HG03575 (cell line): ENCODE data around the gene MAML2.

Experiments used
- ATAC-seq: cut with Tn5 transposase; IDR thresholded peaks from one replicate; pipeline ENCODE4 v1.9.1; 2021; ENCODE audit not compliant: unreplicated experiment, insufficient number of reproducible peaks, low FRiP score; ENCODE audit errors: extremely low read depth

The MAML2 gene

DNA sequence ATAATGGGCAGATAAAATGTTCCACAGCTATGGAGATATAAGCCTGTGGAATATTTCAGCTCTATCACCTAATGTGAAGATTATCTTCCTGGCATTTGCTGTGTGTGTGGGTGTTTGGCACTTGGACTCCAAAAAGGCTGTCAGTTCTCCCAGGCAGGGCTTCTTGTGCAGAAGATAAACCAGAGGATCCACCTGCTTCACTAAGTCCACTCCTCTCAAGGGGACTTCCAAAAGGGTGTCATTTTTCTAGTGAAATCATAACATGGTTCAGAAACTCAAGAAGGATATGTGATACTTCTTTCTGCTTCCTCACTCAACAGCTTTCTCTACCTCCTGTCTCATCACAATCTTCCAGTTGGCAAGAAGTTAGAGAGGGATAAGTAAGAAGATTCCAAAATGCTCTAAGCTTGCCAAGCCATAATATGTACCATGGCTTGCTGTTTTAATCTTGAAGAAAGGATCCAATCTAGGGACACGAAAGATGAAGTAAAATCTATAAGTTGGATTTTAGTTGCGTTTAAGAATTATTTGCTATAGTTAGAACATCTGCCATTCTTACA, 212.9 kb downstream of the MAML2 start:
- no peak for ATAC-seq

DNA sequence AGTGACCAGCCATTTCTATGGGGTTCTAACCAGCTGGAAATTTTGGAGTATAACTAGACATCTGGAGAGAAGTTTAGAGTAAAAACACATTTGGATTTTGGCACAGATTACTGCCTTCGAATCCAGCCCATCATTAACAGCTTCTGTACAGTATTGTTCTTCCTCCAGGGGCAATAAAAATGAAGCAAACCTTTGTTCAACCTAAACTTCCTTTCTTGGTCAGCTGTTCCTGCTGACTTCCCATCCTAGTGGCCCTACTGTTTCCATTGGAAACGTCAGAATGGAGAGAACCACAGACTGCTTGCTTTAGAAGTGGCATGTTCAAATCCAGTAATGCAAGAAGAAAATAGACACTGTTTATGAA, 215.4 kb downstream of the MAML2 start:
- no peak for ATAC-seq

DNA sequence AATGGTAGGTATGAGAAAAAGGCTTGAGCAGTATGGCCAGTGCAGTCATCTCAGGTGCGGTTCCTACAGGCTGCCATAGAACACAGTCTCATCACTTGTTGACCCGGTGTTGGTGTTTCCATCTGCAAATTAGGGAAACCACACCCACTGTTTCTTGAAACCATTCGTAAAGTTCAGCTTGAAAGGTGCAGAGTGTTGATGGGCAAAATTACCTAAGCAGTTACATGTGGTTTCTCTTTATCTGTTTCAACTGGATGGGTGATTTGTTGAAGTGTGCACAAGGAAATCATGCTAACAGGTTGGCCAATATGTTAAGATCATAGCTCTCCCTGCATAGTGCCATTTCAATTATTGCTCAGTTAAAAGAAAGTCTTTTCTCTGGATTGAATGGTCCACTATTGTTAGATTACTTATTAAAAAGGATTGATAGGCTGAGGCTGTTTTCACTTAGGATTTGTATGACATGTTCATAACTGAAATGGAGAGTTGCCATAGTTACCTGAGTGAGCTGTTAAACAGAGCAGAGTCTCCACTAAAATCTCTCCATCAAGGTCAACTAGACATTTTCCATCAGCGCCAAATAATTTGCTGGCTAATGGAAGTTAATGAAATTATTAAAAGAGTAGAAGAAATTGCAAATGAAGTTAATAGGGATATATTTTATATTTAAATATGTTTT, 215.9 kb downstream of the MAML2 start:
- no peak for ATAC-seq

DNA sequence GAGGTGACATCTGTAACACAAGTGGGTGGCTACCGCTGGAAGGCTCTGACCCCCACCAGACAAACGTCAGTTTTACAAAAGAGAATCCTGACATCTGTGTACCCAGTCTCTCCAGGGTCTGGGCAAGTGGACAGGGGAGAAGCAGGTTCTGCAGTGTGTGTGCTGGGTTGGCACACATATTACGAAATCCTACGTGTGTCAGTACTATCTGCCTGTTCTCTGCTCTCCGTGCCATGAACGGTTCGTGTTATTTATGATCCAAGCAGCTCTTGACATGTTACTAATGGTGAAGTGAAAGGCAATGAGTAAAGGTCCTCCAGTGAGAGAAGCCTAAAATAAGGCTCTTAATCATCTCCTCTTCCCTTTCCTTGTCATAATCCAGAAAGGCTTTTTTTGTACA, 217.6 kb downstream of the MAML2 start:
- no peak for ATAC-seq

DNA sequence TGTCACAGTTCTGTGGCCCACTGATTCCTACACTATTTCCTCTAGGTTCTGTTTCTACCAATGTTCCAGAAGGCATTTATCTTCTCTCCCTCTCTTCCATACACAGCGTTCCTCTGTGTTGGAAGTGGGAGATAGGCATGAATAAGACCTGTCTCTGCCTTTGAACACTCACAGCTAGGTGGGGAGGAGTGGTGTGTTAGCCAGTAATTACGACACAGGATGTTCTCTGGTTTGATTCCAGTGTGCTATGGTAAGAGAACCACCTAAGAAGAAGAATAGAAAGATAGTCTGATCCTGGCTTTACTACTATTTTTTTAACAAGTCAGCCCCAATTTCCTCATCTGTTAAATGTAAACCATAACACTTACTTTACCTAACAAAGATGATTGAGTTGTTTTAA, 218.8 kb downstream of the MAML2 start:
- no peak for ATAC-seq

DNA sequence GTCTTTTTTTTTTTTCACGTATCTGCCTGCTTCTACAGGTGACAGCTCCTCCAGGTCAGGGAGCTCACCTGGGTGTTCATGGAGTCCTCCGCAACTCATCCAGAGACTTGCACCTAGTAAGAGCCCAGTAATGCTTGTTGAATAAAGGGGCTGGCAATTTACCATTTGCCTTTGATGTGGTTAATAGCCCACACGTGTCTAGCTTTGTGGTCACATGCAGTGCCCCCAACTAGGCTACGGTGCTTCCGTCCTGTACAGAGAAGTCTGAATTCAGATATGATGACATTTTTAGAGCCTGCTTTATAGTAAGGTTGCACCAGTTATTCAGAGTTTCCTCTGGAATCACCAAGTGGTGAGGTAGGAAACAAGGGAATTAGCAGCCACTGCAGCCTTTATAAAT, 219.7 kb downstream of the MAML2 start:
- no peak for ATAC-seq

DNA sequence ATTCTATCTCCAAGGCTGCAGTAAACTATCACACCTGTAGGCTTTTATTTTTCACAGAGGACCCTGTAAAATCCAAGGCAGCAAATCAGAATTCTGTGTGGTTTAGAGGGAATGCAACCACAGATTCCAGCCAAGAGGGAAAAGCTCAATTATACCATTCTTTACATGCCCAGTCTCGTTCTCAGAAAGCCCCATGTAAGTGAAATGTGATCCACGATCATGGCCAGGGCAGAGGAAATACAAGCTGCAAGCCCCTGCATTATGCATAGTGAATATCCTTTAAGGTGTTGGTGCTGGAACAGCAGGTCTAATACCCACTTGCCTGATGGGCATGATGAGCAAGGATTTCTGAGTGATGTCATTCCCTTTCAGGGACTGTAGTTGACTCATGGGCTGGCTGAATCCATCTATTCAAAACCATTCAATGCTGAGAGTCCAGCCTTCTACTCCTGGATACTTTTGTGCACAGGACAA, 220.4 kb downstream of the MAML2 start:
- no peak for ATAC-seq

DNA sequence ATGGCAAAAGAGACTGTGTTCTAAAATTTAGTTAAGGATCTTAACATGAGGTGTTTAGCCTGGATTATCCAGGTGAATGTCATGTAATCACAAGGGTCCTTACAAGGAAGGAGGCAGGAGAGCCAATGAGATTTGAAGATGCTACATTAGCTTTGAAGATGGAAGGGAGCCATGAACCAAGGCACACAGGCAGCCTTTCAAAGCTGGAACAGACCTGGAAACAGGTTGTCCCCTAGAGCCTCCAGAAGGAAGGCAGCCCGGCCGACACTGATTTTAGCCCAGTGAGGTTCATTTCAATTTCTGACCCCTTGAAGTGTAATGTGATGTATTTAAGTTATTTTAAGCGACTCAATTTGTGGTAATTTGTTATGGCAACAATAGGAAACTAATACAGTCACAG, 223.8 kb downstream of the MAML2 start:
- no peak for ATAC-seq

DNA sequence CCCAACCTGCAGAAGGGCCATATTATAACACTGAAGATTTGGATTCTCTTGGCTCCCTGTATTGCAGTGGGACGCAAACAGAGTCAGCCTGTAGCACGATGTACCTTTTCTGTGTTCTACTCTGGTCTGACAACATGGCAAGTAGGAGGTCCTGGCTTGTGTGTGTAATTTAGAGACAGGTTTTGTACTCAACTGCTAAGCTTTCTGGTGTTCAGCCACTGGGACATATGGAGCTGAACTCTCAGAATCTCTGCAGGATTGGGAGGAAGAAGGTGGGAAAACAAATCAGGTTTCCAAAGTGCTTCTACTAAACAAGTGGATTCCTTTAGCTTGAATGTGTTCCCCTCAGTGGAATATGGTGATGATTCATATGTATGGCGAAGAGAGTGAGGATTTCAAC, 226.6 kb downstream of the MAML2 start:
- ATAC-seq: no peak

DNA sequence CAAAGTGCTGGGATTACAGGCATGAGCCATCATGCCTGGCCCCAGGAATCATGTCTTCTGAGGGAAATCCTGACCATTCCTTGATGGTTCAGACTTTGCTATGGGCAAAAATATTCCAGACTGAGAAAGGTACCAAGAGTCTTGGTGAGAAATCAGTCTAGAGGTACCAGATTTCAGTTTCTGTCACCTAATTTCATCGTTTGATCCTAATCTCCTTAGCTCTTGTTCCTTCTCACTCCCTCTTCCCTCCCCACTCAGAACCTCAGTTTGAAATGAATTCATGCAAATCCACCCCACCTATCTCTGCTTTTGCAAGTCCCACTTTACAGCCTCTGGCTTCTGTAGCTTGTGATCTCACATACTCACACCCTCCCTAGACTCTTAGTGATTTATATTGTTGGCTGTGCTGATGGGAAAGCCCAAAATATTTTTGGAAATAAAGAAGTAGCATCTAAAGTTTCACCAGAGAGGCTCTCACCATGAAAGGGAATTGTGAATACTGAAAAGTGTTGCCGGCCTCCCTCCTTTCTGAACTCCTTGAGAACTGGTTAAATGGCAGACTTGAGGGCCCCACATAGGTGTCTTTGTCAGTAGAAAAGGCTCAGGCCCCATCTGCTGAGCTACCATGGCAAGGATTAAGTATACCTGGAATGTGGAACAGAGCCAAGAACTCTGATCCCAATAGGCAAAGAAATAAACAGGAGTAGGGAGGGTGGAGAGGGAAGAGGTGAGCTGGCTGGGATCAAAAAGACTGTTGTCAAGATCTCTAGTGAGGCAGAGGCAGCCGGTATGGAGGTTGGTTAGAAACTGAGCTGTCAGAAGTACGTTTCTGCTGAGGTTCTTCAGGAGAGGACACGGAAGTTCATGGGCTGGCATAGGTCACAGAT, 228.6 kb downstream of the MAML2 start:
- no peak for ATAC-seq

DNA sequence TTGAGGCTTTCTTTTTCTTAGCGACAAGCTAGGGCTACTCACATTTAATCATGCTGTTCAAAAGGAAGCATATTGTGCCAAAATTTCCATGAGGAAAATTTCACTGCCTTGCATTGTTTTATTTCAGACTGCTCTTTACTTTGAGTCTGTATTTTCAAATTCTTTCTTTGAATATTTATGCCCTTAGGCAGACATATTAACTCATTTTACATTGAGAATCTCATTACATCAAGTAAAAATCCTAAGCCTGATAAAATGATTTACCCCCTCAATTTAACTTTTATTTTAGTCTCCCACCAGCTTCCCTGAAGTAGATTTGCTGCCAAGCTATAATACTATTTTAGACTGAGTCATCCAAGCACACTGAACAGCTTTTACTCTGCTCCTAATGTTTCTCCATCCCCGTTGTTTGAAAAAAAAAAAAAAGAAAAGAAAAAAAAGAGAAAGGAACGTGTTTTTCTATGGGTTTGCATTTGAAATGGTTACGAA, 229.8 kb downstream of the MAML2 start:
- ATAC-seq: no peak

DNA sequence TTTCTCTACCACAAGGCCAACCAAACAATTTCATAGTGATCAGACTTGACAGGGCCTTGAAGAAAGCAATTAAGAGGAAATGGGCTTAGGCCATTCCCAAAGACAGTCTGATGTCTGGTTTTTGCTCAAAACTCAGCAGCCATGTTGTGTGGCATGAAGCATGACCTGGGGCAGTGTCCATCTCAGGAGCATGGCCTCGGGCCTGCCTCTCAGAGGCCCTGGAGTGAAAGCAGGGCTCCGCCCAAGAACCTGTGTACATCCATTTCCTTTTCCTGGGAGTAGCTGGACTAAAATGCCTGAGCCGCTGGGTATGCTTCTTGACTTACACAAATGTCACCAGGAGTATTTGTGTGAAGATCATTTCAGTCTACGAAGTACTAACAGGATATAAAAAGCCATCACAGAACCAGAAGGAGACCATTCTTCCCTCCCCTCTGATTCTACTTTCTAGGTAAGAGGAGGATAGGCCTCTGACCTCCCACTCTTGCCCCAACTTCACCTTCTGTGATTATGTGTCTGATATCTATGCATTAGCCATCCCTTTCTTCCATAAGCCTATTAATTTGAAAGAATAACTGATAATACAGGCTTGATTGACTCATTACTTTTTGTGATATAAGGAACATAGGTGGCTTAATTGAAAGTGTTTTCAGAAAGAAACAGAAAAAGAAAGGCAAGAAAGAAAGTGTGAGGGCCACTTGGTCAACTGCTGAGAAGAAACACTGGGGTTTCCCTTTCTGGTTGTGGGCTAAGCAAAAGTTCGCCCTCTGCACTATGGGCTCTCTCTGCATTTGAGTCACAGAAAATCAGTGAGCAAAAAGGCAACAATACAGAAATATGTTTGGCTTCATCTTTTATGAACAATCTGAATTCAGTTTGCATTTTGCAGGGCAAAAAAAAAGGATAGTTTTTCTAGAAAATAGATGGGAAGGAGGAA, 230.5 kb downstream of the MAML2 start:
- peak; percentile 88 for ATAC-seq

DNA sequence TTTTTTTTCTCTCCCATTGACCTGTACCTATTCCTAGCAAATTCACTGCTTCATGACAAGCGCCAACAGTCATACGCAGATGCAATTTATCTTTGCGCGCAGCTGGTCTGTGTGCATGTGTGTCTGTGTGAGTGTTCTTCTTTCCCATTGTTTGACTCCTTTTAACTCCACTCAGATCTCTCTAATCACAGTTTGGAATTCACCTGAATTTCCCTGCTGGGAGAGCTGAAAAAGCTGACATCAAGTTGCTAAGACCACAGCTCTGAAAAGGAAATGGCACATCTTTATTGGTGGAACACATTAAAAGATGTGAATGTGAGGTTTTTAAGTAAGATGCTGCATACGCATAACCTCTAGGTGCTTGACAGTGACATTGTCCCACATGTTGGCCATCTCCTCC, 231.7 kb downstream of the MAML2 start:
- ATAC-seq: no peak

DNA sequence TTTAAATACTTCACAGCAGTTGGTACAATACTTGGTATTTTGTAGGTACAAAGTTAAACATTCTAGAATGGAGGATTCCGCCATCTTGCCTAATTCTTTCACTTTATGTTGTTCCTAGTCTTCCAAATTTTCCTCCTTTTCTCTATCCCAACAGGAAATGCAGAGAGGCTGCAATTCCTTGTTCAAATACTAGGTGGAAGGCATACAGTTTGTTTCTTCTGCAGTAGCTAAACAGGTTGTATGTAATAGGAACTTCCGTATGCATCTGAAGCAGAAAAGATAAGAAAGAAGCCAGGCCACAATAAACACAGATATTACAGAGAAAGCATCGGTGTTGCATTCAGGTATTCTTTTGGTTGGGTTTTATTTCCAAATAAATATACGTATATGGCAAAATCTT, 232.7 kb downstream of the MAML2 start:
- no peak for ATAC-seq

DNA sequence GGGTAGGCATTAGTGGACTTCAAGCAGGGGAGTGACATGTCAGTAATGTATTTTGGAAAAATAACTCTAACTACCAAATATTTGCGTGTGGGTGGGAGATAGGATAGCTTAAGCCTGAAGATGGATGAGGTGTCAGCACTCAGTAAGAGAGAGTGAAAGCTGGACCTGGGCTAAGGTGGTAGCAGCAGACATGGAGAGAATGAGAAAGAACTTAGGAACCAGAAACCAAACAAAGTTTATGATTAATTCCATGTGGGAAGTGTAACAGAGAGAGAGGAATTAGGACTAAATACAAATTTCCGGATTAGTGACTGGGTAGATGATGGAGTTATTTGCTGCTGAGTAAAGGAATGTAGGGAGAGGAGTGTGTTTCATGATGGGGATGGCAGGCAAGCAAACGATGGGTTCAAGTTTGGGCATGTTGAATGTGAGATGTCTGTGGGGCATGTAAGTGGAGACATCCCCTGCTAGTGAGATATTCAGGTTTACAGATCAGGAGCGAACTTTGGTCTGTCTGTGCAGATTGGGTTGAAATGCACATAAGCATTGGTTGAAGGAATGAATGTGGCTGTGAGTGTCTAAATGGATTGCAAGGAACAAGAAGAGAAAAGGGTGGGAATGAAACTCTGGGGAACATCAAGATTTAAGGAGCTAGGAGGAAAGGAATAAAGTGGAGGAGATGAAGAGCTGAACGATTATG, 233.5 kb downstream of the MAML2 start:
- ATAC-seq: no peak

DNA sequence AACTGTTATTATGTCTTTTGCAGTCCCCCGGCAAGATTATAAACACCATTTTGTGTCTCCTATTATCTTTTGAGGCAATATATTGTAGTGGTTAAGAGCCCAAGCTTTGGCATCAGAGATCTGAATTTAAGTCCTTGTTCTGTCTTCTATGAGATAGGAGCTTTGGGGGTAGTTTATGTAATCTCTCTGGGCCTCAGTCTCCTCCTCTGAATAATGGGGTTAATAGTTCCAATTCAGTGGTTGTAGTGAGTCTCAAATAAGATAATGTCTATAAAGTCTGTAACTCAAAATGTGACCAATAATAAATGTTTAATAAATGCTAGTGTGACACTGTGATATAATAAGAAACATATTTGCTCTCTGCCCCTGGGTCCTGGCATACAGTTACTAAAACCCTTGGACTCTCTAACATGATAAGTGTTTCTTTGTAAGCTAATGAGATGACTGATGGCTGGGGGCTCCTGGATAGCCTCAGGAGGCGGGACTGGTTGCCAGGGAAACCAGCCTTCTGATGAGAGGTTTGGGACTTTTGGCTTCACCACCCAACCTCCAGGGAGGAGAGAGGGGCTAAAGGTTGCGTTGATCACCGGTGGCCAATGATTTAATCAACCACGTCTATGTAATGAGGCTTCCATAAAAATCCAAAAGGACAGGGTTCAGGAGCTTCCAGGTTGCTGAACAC, 235.7 kb downstream of the MAML2 start:
- no peak for ATAC-seq

DNA sequence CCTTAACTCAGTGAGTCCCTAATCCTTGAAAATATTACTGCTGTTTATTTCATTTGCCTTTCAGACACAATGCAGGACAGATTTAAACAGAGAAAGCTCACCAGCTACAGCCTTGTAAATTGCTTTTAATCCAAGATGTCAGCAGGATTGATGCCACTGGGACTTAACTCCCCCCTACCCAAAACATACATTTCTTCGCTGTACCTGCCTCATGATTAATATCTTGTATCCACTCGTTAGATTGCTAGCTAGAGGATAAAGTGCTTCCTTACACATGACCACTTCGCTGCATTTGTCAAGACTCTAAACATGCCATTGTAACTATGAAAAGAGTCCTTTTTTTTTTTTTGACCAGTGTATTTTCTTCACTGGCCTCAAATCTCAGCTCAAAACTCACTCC, 236.3 kb downstream of the MAML2 start:
- no peak for ATAC-seq

DNA sequence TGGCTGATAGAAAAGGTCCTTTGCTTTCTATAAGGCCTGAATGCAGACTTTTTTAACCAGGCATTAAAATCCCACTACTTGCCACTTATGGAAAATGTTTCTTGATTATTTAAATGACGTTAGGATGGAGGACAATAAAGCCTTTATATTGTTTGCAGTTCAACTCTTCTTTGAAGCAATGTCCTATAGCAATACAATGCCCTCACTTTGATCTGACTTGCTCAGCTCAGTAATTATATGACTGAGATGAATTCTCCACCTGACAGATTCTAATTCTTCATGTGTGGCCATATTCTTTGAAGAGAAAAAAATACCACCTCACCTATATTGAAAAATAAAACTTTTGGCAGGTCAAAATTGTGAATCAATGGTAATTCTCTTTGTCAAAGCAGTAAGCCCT, 237.1 kb downstream of the MAML2 start:
- ATAC-seq: no peak
